Liver (tissue), 9 donors: ENCODE measurements around the gene ADAMTS15. TPM values are rescaled to one million over a fixed set of nuclear protein-coding genes. Genes with fewer than 3 reads are reported as not detected.

Experiments used
- DNase-seq: peaks from one replicate; pipeline ENCODE4 v3.0.0-alpha.2; 2017; ENCODE audit warnings: low spot score
- H3K27ac ChIP-seq, 2 donors: one replicate each; pipeline ENCODE4 v1.7.0; 2013; ENCODE audit warnings: inconsistent platforms in 2 of 2, low read length in 2 of 2, control low read depth in 1 of 2, low read depth in 1 of 2, mild to moderate bottlenecking in 1 of 2
- H3K27me3 ChIP-seq, 4 donors: one replicate each; pipeline versions ENCODE4 v1.6.1 to v1.7.0; 2013; ENCODE audit warnings: low read length in 3 of 4, inconsistent platforms in 1 of 4, mild to moderate bottlenecking in 1 of 4, moderate library complexity in 1 of 4; ENCODE audit not compliant: control insufficient read depth in 4 of 4, insufficient read depth in 4 of 4
- H3K36me3 ChIP-seq, 4 donors: one replicate each; pipeline versions ENCODE4 v1.6.1 to v1.7.0; 2013; ENCODE audit warnings: low read length in 3 of 4, mild to moderate bottlenecking in 3 of 4, low read depth in 1 of 4, moderate library complexity in 1 of 4; ENCODE audit not compliant: control insufficient read depth in 4 of 4, insufficient read depth in 3 of 4
- H3K4me1 ChIP-seq, 4 donors: one replicate each; pipeline versions ENCODE4 v1.6.1 to v1.7.0; 2013; ENCODE audit warnings: low read length in 3 of 4, mild to moderate bottlenecking in 3 of 4, moderate library complexity in 1 of 4; ENCODE audit not compliant: control insufficient read depth in 4 of 4, insufficient read depth in 4 of 4
- H3K4me3 ChIP-seq, 3 donors: one replicate each; pipeline versions ENCODE4 v1.6.1 to v1.7.0; 2013; ENCODE audit warnings: low read length in 3 of 3, control low read depth in 1 of 3, low read depth in 1 of 3, mild to moderate bottlenecking in 1 of 3
- H3K9ac ChIP-seq, 2 donors: one replicate each; pipeline ENCODE4 v1.7.0; 2013; ENCODE audit warnings: low read length in 2 of 2, mild to moderate bottlenecking in 2 of 2, moderate library complexity in 2 of 2, control low read depth in 1 of 2, low read depth in 1 of 2
- H3K9me3 ChIP-seq, 4 donors: one replicate each; pipeline versions ENCODE4 v1.6.1 to v1.7.0; 2013; ENCODE audit warnings: low read length in 3 of 4; ENCODE audit not compliant: control insufficient read depth in 4 of 4
- EGR1 ChIP-seq, 2 donors: IDR thresholded peaks; 2 replicates each; pipeline ENCODE4 v1.6.1; 2016 to 2018; ENCODE audit warnings: antibody characterized with exemption in 2 of 2, low read depth in 2 of 2
- FOXA1 ChIP-seq: IDR thresholded peaks from 2 replicates; pipeline ENCODE4 v1.6.1; 2016; ENCODE audit warnings: antibody characterized with exemption
- FOXA2 ChIP-seq: IDR thresholded peaks from 2 replicates; pipeline ENCODE4 v1.6.1; 2016; ENCODE audit warnings: antibody characterized with exemption
- GABPA ChIP-seq, 2 donors: IDR thresholded peaks in 1 of 2; conservative IDR thresholded peaks in 1 of 2; 2 replicates each; pipeline ENCODE4 v1.6.1; 2016; ENCODE audit warnings: antibody characterized with exemption in 2 of 2, mild to moderate bottlenecking in 1 of 2, moderate library complexity in 1 of 2
- HNF4A ChIP-seq, 2 donors: conservative IDR thresholded peaks; 2 replicates each; pipeline ENCODE4 v1.6.1; 2016; ENCODE audit warnings: antibody characterized with exemption in 2 of 2, mild to moderate bottlenecking in 2 of 2
- HNF4G ChIP-seq: IDR thresholded peaks from 2 replicates; pipeline ENCODE4 v1.6.1; 2016; ENCODE audit warnings: antibody characterized with exemption
- JUND ChIP-seq, 2 donors: IDR thresholded peaks; 2 replicates each; pipeline ENCODE4 v1.6.1; 2016; ENCODE audit warnings: antibody characterized with exemption in 2 of 2
- NR2F2 ChIP-seq: IDR thresholded peaks from 2 replicates; pipeline ENCODE4 v1.6.1; 2016; ENCODE audit warnings: antibody characterized with exemption
- RAD21 ChIP-seq, 2 donors: IDR thresholded peaks; 2 replicates each; pipeline ENCODE4 v1.6.1; 2016; ENCODE audit warnings: antibody characterized with exemption in 2 of 2, mild to moderate bottlenecking in 2 of 2
- RXRA ChIP-seq, 2 donors: IDR thresholded peaks; 2 replicates each; pipeline ENCODE4 v1.6.1; 2017 to 2018; ENCODE audit warnings: antibody characterized with exemption in 2 of 2, mild to moderate bottlenecking in 1 of 2
- SP1 ChIP-seq: IDR thresholded peaks from 2 replicates; pipeline ENCODE4 v1.6.1; 2018; ENCODE audit warnings: antibody characterized with exemption, mild to moderate bottlenecking
- TAF1 ChIP-seq: conservative IDR thresholded peaks from 2 replicates; pipeline ENCODE4 v1.6.1; 2016; ENCODE audit warnings: antibody characterized with exemption, mild to moderate bottlenecking
- YY1 ChIP-seq: IDR thresholded peaks from 2 replicates; pipeline ENCODE4 v1.6.1; 2016; ENCODE audit warnings: antibody characterized with exemption, mild to moderate bottlenecking
- WGBS: extraction: QIAGEN DNeasy Blood & Tissue Kit; methylation state at CpG from one replicate; pipeline ENCODE4 v1.1.7; 2013; 5-methylcytosine and 5-hydroxymethylcytosine counted together
- polyA plus RNA-seq, 2 donors: library from polyadenylated mRNA; stranded (reverse) in 1 of 2; unstranded in 1 of 2; fragments of 200-250 nt in 1 of 2; fragments of >200 nt in 1 of 2; fragmentation: Nextera tagmentation in 1 of 2; extraction: Ambion mirVana in 1 of 2; gene quantifications; one replicate each; pipeline versions ENCODE4 v1.2.1 to v1.2.3, GENCODE V29; 2013 to 2015
- total RNA-seq, 2 donors: library from RNA; depleted of rRNA; stranded (reverse); fragments of >200 nt; gene quantifications; one replicate each; pipeline ENCODE4 v1.2.3, GENCODE V29; 2014
- TF ChIP-seq, protein P1 (sequence below): IDR thresholded peaks from 2 replicates; pipeline ENCODE4 v1.6.1; 2016; ENCODE audit warnings: antibody characterized with exemption
- TF ChIP-seq, protein P2 (sequence below): fragments of 150-350 bp; IDR thresholded peaks from 2 replicates; pipeline ENCODE4 v1.5.1; 2017; ENCODE audit warnings: improper control_type of control experiment, low read depth, low read length; ENCODE audit not compliant: missing input control
- TF ChIP-seq, protein P3 (sequence below): IDR thresholded peaks from 2 replicates; pipeline ENCODE4 v1.6.1; 2016; ENCODE audit warnings: antibody characterized with exemption
- TF ChIP-seq, protein P4 (sequence below): IDR thresholded peaks from 2 replicates; pipeline ENCODE4 v1.6.1; 2016; ENCODE audit warnings: antibody characterized with exemption, mild to moderate bottlenecking
- TF ChIP-seq, protein P5 (sequence below): IDR thresholded peaks from 2 replicates; pipeline ENCODE4 v1.6.1; 2016; ENCODE audit warnings: antibody characterized with exemption
- donor health status: healthy.
- donor health status: healthy.
- donor health status: healthy.
- donor health status: healthy.
- donor health status: healthy.

ADAMTS15 gene
- total and polyA plus RNA-seq, 4 donors = 0.06 to 1.3 (median 0.77) TPM

DNA sequence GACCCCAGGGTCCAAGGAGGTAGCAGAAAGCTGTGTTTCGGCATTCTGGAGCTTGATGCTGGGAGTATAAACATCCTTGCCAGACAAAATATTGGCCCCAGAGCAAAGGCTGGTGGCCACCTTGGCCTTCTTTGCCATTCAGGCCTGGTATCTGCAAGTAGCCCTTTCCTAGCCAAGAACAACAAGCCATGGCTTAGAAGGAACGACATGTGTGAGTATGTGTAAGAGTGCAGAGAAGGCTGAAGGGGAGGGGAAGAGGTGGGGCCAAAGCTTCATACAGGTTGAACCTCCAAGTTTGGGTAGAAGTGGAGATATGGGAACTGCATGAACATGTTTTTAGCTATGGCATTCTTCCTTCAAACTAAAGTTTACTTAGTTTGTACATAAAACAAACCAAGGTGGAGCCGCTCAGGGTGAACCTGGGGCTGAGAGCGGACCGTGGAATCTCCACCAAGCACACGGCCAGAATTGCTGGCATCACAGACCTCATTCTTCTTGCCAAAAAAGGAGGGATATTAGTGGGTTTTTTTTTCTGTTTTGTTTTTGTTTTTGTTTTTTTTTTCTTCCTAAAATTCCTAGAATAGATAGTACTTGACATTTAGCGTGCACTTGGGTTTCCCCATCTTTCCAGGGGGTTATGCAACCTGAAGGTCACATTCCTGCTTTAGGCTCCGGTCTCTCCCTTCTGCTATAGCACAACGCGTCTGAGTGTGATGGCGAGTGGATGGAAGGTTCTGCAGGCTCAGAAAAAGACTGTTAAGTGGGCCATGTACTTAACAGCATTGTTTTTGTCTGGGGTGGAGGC, 70.9 kb downstream of the ADAMTS15 start:
- Histone ChIP-seq H3K27me3 (no peaks in the 10 kb centered on the region), H3K9ac (no peak overlapping the region), H3K27ac (no peak overlapping the region), H3K9me3 (no peaks in the 10 kb centered on the region), H3K36me3 (no peaks in the 10 kb centered on the region), H3K4me3 (no peak overlapping the region), H3K4me1 (no peaks in the 10 kb centered on the region)
- no peak for DNase-seq
- 85% methylated on average over 11 of the region's 11 CpGs for WGBS
- TF ChIP-seq FOXA2 = no peak
- no peak for TF ChIP-seq SP1
- no peak for TF ChIP-seq TAF1
- no peak for TF ChIP-seq JUND (IDR thresholded peaks at IDR 0.05)
- no peak for TF ChIP-seq HNF4A (conservative IDR thresholded peaks at IDR 0.05)
- TF ChIP-seq NR2F2 = no peak
- TF ChIP-seq, protein P1, sequence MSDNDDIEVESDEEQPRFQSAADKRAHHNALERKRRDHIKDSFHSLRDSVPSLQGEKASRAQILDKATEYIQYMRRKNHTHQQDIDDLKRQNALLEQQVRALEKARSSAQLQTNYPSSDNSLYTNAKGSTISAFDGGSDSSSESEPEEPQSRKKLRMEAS = no peak
- TF ChIP-seq FOXA1 = no peak
- TF ChIP-seq, protein P2, sequence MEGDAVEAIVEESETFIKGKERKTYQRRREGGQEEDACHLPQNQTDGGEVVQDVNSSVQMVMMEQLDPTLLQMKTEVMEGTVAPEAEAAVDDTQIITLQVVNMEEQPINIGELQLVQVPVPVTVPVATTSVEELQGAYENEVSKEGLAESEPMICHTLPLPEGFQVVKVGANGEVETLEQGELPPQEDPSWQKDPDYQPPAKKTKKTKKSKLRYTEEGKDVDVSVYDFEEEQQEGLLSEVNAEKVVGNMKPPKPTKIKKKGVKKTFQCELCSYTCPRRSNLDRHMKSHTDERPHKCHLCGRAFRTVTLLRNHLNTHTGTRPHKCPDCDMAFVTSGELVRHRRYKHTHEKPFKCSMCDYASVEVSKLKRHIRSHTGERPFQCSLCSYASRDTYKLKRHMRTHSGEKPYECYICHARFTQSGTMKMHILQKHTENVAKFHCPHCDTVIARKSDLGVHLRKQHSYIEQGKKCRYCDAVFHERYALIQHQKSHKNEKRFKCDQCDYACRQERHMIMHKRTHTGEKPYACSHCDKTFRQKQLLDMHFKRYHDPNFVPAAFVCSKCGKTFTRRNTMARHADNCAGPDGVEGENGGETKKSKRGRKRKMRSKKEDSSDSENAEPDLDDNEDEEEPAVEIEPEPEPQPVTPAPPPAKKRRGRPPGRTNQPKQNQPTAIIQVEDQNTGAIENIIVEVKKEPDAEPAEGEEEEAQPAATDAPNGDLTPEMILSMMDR = no peak
- TF ChIP-seq, protein P3, sequence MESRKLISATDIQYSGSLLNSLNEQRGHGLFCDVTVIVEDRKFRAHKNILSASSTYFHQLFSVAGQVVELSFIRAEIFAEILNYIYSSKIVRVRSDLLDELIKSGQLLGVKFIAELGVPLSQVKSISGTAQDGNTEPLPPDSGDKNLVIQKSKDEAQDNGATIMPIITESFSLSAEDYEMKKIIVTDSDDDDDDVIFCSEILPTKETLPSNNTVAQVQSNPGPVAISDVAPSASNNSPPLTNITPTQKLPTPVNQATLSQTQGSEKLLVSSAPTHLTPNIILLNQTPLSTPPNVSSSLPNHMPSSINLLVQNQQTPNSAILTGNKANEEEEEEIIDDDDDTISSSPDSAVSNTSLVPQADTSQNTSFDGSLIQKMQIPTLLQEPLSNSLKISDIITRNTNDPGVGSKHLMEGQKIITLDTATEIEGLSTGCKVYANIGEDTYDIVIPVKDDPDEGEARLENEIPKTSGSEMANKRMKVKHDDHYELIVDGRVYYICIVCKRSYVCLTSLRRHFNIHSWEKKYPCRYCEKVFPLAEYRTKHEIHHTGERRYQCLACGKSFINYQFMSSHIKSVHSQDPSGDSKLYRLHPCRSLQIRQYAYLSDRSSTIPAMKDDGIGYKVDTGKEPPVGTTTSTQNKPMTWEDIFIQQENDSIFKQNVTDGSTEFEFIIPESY = no peak
- TF ChIP-seq, protein P4, sequence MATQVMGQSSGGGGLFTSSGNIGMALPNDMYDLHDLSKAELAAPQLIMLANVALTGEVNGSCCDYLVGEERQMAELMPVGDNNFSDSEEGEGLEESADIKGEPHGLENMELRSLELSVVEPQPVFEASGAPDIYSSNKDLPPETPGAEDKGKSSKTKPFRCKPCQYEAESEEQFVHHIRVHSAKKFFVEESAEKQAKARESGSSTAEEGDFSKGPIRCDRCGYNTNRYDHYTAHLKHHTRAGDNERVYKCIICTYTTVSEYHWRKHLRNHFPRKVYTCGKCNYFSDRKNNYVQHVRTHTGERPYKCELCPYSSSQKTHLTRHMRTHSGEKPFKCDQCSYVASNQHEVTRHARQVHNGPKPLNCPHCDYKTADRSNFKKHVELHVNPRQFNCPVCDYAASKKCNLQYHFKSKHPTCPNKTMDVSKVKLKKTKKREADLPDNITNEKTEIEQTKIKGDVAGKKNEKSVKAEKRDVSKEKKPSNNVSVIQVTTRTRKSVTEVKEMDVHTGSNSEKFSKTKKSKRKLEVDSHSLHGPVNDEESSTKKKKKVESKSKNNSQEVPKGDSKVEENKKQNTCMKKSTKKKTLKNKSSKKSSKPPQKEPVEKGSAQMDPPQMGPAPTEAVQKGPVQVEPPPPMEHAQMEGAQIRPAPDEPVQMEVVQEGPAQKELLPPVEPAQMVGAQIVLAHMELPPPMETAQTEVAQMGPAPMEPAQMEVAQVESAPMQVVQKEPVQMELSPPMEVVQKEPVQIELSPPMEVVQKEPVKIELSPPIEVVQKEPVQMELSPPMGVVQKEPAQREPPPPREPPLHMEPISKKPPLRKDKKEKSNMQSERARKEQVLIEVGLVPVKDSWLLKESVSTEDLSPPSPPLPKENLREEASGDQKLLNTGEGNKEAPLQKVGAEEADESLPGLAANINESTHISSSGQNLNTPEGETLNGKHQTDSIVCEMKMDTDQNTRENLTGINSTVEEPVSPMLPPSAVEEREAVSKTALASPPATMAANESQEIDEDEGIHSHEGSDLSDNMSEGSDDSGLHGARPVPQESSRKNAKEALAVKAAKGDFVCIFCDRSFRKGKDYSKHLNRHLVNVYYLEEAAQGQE = no peak
- TF ChIP-seq RAD21 (IDR thresholded peaks at IDR 0.05) = no peak
- TF ChIP-seq RXRA (IDR thresholded peaks at IDR 0.05) = no peak
- TF ChIP-seq HNF4G = no peak
- no peak for TF ChIP-seq EGR1 (IDR thresholded peaks at IDR 0.05; ENCODE audit: low read depth in 2 of 2)
- TF ChIP-seq, protein P5, sequence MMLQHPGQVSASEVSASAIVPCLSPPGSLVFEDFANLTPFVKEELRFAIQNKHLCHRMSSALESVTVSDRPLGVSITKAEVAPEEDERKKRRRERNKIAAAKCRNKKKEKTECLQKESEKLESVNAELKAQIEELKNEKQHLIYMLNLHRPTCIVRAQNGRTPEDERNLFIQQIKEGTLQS = no peak
- TF ChIP-seq GABPA (IDR thresholded peaks at IDR 0.05 in 1 of 2, conservative IDR thresholded peaks at IDR 0.05 in 1 of 2) = no peak
- no peak for TF ChIP-seq YY1
